Activated naive CD8-positive, alpha-beta T cell treated with anti-CD3 and anti-CD28 coated beads, Interleukin-2, amount 10 ng/mL, durations not matched to agents 7 days and 5 days (primary cell): Measurements from ENCODE around the gene RNF135. TPM values are rescaled to one million over a fixed set of nuclear protein-coding genes. Genes with fewer than 3 reads are reported as not detected.
A peak's percentile ranks its signal among the peaks of the same experiment; 100 is the strongest.

ENCODE experiments used
- ATAC-seq: fragments of 150-1000 bp; cut with Tn5 transposase; one replicate; pipeline ENCODE4 v1.10.0; 2021; ENCODE audit warnings: low read depth, moderate library complexity
- POLR2A ChIA-PET: fragments of 350-600 bp; sonication (Branson Sonifier 250); formaldehyde crosslinking; loops from one replicate; lab custom pipeline; 2021; ENCODE audit warnings: antibody characterized with exemption; lab: Charles Lee
- DNase-seq: peaks from one replicate; pipeline ENCODE4 v3.0.0; 2021
- H3K27ac Mint-ChIP-seq: one replicate; pipeline ENCODE4 v1.8.0; 2022; ENCODE audit warnings: mild to moderate bottlenecking, mixed read lengths
- H3K27me3 Mint-ChIP-seq: one replicate; pipeline ENCODE4 v1.8.0; 2022; ENCODE audit warnings: mild to moderate bottlenecking, moderate library complexity, mixed read lengths
- H3K36me3 Mint-ChIP-seq: one replicate; pipeline ENCODE4 v1.8.0; 2021; ENCODE audit warnings: mild to moderate bottlenecking, mixed read lengths
- H3K4me1 Mint-ChIP-seq: one replicate; pipeline ENCODE4 v1.8.0; 2021; ENCODE audit warnings: mixed read lengths
- H3K4me3 Mint-ChIP-seq: one replicate; pipeline ENCODE4 v1.8.0; 2022; ENCODE audit warnings: mild to moderate bottlenecking, moderate library complexity, mixed read lengths
- H3K9me3 Mint-ChIP-seq: one replicate; pipeline ENCODE4 v1.8.0; 2021; ENCODE audit warnings: mixed read lengths
- total RNA-seq, 2 experiments: library from RNA; stranded (reverse); gene quantifications; one replicate each; pipeline ENCODE4 v1.2.3, GENCODE V29; 2021

RNF135 gene
- total RNA-seq, 2 experiments from 2014 or later: 8.0 to 8.7 TPM

- no peaks in the 10 kb centered on the region for H3K36me3 Mint-ChIP-seq
- H3K27me3 Mint-ChIP-seq: peaks cover 7% of the 10 kb centered on the region
- H3K4me3 Mint-ChIP-seq: peak overlapping the region; percentile 9
- POLR2A ChIA-PET: interaction anchor here (0.6 to 0.7 kb wide), 2 partner anchors 154 to 539 kb away, joined by 3 read pairs; no protein-coding TSS in a partner anchor
- H3K9me3 Mint-ChIP-seq: no peaks in the 10 kb centered on the region
- DNase-seq (no peak), ATAC-seq (no peak)
- H3K4me1 Mint-ChIP-seq: peaks cover 6% of the 10 kb centered on the region
- peak overlapping the region; percentile 50 for H3K27ac Mint-ChIP-seq
Observed at GRCh38 chr17:30939051-30939689, 31.7 kb upstream of the RNF135 start.

GRCh38 chr17:30942308-30943079 lies 28.3 kb upstream of the RNF135 start:
- Mint-ChIP-seq H3K27ac (no peak overlapping the region), H3K36me3 (no peaks in the 10 kb centered on the region), H3K4me1 (peaks cover 6% of the 10 kb centered on the region), H3K9me3 (no peaks in the 10 kb centered on the region), H3K4me3 (no peak overlapping the region), H3K27me3 (peaks cover 7% of the 10 kb centered on the region)
- DNase-seq (no peak), ATAC-seq (no peak)
- POLR2A ChIA-PET: interaction anchor here (1.0 kb wide), 1 partner anchor 26 kb away, joined by 3 read pairs; no protein-coding TSS in a partner anchor

DNA sequence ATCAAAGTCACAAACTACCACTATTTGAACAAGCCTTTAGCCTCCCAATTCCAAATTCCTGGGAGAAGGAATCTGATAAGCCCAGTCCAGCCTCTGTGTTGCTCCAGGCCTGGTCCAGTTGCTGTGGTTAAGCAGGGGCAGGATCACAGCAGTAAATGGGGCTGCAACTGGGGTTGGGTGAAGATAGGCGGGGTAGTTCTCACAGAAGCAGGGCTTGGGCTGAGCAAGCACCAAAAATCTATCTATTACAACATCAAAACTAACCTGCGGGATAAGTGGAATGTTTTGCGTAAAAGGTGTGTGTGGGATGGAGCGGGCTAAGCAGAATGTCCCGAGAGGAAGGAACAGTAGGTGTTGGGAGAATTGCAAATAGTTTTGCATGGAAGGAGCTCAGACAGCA lies 23.0 kb upstream of the RNF135 start:
- DNase-seq (no peak), ATAC-seq (no peak)
- Mint-ChIP-seq H3K9me3 (no peaks in the 10 kb centered on the region), H3K27me3 (no peaks in the 10 kb centered on the region), H3K4me3 (no peak overlapping the region), H3K4me1 (no peaks in the 10 kb centered on the region), H3K27ac (no peak overlapping the region), H3K36me3 (no peaks in the 10 kb centered on the region)
- POLR2A ChIA-PET: no interaction called here

GRCh38 chr17:30950189-30950588 lies 20.6 kb upstream of the RNF135 start:
- POLR2A ChIA-PET: no interaction called here
- no peaks in the 10 kb centered on the region for H3K27me3 Mint-ChIP-seq
- no peaks in the 10 kb centered on the region for H3K9me3 Mint-ChIP-seq
- H3K4me1 Mint-ChIP-seq: no peaks in the 10 kb centered on the region
- DNase-seq (no peak), ATAC-seq (no peak)
- H3K27ac Mint-ChIP-seq: no peak overlapping the region
- H3K4me3 Mint-ChIP-seq: no peak overlapping the region
- no peaks in the 10 kb centered on the region for H3K36me3 Mint-ChIP-seq

DNA sequence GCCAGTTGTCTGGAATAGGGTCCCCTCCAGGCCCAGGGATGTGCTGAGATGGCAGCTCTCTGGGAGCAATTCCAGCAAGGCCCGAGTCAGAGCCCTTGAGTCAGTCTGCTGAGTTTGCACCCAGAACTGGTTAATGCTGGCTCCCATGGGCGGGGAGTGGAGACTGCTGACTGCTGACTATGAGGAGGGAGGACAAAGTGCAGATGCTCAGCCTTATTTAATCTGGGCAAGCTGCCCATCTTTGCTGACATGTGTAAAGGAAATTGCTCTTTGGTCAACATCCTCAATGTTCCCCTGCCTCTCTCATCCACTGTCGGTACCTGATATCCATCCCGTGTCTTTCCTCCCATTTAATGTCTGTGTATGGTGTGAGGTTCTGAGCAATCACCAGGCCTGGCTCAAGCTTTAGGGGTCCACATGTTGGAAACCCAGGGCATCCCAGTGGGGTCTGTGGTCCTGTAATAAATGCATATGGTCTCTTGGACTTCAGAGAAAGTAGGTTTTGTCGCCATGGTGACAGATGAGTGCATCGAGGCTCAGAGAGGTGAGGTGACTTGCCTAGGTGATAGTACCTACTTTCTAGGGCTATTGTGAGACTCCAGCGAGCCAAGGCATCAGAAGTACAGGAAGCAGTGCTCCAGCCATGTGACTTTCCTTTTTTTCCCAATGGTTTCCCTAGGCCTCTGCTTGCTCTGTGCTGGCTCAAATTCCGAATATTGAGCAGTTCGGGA lies 20.0 kb upstream of the RNF135 start:
- no peaks in the 10 kb centered on the region for H3K36me3 Mint-ChIP-seq
- POLR2A ChIA-PET: no interaction called here
- ATAC-seq: no peak
- H3K9me3 Mint-ChIP-seq: no peaks in the 10 kb centered on the region
- no peaks in the 10 kb centered on the region for H3K4me1 Mint-ChIP-seq
- DNase-seq: no peak
- no peak overlapping the region for H3K4me3 Mint-ChIP-seq
- no peak overlapping the region for H3K27ac Mint-ChIP-seq
- H3K27me3 Mint-ChIP-seq: peaks cover under 1% of the 10 kb centered on the region

GRCh38 chr17:30952638-30953393 lies 18.0 kb upstream of the RNF135 start:
- ATAC-seq (no peak), DNase-seq (no peak)
- no peaks in the 10 kb centered on the region for H3K4me1 Mint-ChIP-seq
- no peaks in the 10 kb centered on the region for H3K9me3 Mint-ChIP-seq
- H3K36me3 Mint-ChIP-seq: no peaks in the 10 kb centered on the region
- no peak overlapping the region for H3K4me3 Mint-ChIP-seq
- H3K27ac Mint-ChIP-seq: no peak overlapping the region
- peaks cover 12% of the 10 kb centered on the region for H3K27me3 Mint-ChIP-seq
- POLR2A ChIA-PET: no interaction called here

DNA sequence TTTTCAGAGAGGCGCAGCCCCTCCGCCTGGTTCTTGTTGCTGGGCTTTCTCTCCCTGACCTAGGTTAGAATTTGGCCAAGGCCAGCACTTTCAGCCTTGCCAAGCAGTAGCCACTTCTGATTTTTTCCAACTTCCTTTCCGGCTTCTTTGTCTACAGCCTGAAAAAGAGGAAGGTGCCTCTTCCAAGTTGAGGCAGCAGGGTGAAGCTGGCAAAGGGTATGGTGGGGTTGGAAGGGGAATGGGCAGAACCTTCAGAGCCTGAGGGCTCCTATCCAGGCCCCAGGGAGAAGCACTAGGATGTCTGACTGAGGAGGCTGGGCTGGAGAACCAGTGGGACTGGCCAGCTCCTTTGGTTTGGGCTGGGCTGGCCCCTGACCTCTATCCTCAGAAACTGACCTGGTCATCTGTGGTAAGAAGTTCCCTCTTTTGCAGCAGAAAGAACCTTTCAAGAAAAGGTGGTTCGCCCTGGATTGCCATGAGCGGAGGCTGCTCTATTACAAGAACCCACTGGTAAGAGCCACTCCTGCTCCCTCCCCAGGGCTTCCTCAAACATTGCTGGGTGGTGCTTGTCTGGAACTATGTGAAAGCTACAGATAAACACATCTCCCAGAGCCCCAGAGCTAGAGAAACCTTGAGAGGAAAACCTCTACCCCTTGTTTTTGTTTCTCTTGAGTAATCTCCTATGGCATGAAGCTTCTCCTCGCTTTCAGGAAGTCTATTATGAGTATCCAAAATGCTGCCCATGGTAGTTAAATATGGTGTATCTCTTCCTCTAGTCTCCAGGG lies 16.6 kb upstream of the RNF135 start:
- H3K27me3 Mint-ChIP-seq: peaks cover 26% of the 10 kb centered on the region
- H3K27ac Mint-ChIP-seq: no peak overlapping the region
- no peaks in the 10 kb centered on the region for H3K36me3 Mint-ChIP-seq
- H3K4me1 Mint-ChIP-seq: no peaks in the 10 kb centered on the region
- ATAC-seq (no peak), DNase-seq (no peak)
- no peaks in the 10 kb centered on the region for H3K9me3 Mint-ChIP-seq
- POLR2A ChIA-PET: no interaction called here
- no peak overlapping the region for H3K4me3 Mint-ChIP-seq

DNA sequence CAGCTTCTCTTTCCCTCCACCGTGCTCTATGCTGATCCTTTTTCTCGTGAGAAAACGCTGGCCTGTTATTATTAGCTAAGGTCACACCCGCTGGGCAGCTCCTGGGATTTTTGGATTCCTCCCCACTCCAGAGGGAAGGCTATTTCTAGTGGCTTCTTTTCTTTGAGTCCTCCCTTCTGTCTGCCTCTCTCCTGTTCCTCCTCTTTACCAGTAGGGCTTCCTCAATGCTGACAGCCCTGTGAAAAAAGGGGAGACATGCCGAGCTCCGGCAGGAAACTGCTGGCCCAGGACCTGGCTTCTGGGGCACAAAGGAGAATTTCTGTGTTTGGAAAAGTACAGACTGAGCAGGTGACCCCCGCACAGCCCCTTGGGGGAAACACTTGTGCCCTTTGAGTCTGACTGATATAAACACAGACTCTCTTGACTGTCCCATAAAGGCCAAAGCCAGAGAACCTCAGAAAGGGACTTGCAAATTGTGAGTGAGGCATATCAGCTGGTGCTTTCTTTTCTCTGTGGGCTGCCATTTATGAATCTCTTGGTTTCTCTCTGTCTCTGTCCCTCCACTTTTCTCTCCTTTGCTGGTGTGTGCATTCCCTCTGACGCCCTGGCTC lies 14.0 kb upstream of the RNF135 start:
- Mint-ChIP-seq H3K36me3 (no peaks in the 10 kb centered on the region), H3K9me3 (no peaks in the 10 kb centered on the region), H3K27ac (peak overlapping the region; percentile 32), H3K4me1 (peaks cover 1% of the 10 kb centered on the region), H3K27me3 (peaks cover 29% of the 10 kb centered on the region), H3K4me3 (no peak overlapping the region)
- ATAC-seq (no peak), DNase-seq (no peak)
- POLR2A ChIA-PET: no interaction called here

DNA sequence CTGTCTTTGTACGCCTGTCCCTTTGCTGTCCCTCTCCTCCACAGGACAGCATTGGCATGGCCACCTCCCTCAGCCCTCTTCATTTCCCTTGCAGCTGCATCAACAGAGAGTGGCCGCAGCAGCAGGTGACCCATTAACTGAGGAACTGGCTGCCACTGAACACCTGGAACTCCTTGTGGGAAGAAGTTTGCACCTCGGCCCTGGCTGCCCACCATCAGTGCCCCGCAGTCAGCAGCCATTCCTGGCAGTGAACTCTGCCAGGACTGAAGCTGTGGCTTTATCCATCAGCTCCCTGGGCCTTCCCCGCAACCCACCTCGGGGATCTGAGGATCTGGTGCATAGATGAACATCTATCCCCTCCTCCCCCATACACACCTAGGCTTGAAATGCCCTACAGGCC lies 13.1 kb upstream of the RNF135 start:
- Mint-ChIP-seq H3K9me3 (no peaks in the 10 kb centered on the region), H3K4me3 (no peak overlapping the region), H3K27ac (no peak overlapping the region), H3K4me1 (peaks cover 1% of the 10 kb centered on the region), H3K36me3 (no peaks in the 10 kb centered on the region), H3K27me3 (peaks cover 29% of the 10 kb centered on the region)
- ATAC-seq (no peak), DNase-seq (no peak)
- POLR2A ChIA-PET: no interaction called here

DNA sequence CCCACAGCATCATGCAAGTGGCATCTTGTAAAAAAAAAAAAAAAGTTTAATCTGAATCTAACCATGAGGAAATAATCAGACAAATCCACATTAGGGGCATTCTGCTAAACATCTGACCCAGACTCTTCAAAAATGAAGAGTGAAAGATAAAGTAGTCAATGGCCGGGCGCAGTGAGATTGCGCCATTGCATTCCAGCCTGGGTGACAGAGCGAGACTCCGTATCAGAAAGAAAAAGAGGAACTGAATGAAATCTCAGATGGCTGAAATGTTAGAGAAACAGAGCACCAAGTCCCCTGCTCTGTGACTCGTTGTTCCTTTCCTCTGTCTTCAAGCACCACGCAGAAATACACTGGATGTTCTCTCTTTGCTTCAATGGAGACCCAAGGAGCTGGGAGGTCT lies 12.7 kb upstream of the RNF135 start:
- Mint-ChIP-seq H3K4me3 (no peak overlapping the region), H3K4me1 (peaks cover 1% of the 10 kb centered on the region), H3K27me3 (peaks cover 29% of the 10 kb centered on the region), H3K36me3 (no peaks in the 10 kb centered on the region), H3K27ac (no peak overlapping the region), H3K9me3 (no peaks in the 10 kb centered on the region)
- ATAC-seq (no peak), DNase-seq (no peak)
- POLR2A ChIA-PET: interaction anchor here (0.8 kb wide), 1 partner anchor 21 kb away, joined by 4 read pairs; no protein-coding TSS in a partner anchor

DNA sequence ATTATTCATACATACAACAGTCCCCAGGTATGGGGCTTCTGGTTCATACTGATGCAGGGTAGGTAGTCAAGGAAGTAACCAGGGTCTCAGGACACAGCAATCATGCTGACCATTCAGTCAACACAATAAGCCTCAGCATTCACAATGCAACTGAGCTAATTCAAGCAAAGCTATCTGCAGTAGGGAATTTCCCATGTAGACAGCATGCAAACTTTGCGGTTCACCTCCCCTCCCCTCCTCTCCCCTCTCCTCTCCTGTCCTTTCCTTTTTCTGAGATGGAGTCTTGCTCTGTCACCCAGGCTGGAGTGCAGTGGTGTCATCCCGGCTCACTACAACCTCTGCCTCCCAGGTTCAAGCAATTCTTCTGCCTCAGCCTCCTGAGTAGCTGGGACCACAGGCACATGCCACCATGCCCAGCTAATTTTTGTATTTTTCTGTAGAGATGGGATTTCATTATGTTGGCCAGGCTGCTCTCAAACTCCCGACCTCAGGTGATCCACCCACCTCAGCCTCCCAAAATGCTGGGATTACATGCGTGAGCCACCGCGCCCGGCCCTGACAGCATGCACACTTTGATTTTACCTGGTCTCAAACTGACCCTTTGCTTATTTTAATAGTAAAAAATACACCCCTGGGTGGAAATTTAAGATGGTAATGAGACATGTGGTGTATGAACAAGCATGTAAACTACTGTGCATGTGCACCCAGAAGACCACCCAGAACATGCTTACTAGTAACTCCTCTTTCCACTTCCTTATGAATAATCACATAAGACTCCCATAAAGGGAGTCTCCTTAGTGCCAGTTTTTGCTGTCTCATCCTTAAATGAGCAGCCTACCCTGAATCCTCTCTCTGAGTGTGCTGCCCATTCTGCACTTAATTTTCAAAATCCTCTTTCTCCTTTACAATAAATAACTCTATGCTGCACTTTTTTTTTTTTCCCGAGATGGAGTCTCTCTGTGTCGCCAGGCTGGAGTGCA lies 9.3 kb upstream of the RNF135 start:
- Mint-ChIP-seq H3K27me3 (peaks cover 25% of the 10 kb centered on the region), H3K4me3 (no peak overlapping the region), H3K9me3 (no peaks in the 10 kb centered on the region), H3K27ac (no peak overlapping the region), H3K4me1 (peaks cover 1% of the 10 kb centered on the region), H3K36me3 (no peaks in the 10 kb centered on the region)
- no peak for DNase-seq
- no peak for ATAC-seq
- POLR2A ChIA-PET: interaction anchor here (0.6 kb wide), 1 partner anchor 262 kb away, joined by 4 read pairs; no protein-coding TSS in a partner anchor
